HFF-Myc (cell line): ENCODE results near the gene RPUSD1.

Source experiments
- DNase-seq: peaks from one replicate; pipeline ENCODE4 v3.0.0-alpha.2; 2011; ENCODE audit warnings: low read depth; ENCODE audit errors: extremely low read depth
- H3K4me3 ChIP-seq: replicated peaks from 2 replicates; pipeline ENCODE4 v1.5.1; 2011; ENCODE audit warnings: low read depth, mild to moderate bottlenecking, control low read depth, low read length
- TF ChIP-seq, protein P1 (sequence below): IDR thresholded peaks from 2 replicates; pipeline ENCODE4 v1.5.1; 2012; ENCODE audit warnings: mild to moderate bottlenecking, low read depth, low read length, control low read depth; ENCODE audit errors: missing control alignments

The RPUSD1 gene

DNA sequence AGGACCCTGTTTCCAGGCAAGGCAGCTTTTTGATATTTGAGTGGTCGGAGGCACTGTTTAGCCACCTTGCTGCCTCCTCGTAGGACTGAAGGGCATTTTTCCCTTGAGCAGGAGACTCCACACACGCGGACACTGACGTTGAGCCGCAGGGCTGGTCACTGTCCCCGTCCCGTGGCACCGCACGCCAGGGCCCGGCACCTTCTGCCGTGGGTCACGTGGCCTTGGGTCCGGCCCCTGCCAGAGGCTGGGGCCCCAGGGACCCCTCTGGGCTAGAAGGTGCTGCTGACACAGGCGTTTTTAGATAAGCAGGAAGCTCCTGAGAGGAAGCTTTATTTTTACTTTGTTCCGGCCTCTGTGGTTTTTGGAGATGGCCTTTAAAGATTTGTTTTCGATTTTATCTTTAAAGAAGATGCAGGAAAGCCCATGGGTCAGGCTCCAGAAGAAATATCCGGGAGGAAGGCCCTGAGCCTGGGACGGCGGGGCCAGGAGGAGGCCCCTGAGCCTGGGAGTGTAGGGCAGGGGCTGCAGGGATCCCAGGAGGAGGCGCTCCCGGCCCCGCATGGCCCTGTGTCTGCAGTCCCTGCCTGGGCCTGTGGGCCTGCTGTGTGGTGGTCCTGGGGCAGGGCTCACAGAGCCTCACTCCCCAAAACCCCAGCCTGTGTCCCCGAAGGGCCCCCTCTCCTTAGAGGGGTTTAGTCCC lies 42.8 kb upstream of the RPUSD1 start:
- no peak overlapping the region for H3K4me3 ChIP-seq
- DNase-seq, result no peak
- TF ChIP-seq, protein P1, sequence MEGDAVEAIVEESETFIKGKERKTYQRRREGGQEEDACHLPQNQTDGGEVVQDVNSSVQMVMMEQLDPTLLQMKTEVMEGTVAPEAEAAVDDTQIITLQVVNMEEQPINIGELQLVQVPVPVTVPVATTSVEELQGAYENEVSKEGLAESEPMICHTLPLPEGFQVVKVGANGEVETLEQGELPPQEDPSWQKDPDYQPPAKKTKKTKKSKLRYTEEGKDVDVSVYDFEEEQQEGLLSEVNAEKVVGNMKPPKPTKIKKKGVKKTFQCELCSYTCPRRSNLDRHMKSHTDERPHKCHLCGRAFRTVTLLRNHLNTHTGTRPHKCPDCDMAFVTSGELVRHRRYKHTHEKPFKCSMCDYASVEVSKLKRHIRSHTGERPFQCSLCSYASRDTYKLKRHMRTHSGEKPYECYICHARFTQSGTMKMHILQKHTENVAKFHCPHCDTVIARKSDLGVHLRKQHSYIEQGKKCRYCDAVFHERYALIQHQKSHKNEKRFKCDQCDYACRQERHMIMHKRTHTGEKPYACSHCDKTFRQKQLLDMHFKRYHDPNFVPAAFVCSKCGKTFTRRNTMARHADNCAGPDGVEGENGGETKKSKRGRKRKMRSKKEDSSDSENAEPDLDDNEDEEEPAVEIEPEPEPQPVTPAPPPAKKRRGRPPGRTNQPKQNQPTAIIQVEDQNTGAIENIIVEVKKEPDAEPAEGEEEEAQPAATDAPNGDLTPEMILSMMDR, result no peak

DNA sequence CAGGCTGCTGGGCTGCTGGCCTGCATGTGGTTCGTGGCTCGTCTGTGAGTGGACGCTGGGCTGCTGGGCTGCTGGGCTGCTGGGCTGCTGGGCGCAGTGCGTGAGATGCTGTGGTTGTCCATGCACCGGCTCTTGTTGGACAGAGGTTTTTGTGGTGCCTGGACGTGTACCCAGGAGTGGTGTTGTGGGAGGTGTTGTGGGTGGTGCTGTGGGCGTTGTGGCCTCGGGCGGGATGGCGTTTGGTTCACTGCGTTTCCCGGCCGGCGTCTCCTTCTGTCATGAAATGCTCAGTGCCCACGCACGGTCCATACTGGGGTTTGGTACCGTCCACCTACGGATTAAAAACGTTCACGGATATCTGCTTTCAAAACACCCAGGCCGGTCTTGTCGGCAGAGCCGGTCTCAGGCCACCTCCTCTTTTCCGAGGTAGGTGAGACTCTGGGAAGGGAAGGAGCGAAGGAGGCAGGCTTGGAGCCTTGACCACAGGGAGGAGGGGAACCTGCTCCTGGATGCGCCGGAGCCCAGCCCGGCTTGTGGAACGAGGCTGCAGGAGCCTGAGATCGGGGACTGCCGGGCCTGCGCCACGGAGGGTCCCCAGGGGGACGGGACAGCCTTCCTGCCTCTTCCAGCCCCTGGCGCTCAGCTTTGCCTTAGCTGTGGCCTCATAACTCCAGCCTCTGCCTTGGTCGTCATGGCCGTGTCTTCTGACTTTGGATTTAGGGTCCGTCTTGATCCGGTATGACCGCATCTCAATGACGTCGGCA lies 42.1 kb upstream of the RPUSD1 start:
- no peak for DNase-seq
- H3K4me3 ChIP-seq, result no peak overlapping the region
- TF ChIP-seq, protein P1, result no peak

DNA sequence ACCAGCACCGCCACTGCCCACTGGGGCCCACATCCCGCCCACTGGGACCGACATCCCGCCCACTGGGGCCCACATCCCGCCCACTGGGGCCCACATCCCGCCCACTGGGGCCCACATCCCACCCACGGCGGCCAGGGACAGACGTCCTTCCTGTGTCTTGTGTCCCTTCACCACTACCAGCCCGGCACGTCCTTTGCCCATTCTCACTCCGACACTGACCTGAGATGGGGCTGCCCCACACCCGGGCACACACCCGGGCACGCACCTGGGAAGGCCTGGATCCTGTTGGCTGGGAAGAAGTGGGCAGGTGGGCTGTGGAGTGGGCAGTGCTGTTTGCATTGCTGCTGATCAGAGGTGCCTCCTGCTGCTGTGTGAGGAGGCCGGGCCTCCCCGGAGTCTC lies 40.7 kb upstream of the RPUSD1 start:
- DNase-seq, result no peak
- TF ChIP-seq, protein P1, result no peak
- no peak overlapping the region for H3K4me3 ChIP-seq

DNA sequence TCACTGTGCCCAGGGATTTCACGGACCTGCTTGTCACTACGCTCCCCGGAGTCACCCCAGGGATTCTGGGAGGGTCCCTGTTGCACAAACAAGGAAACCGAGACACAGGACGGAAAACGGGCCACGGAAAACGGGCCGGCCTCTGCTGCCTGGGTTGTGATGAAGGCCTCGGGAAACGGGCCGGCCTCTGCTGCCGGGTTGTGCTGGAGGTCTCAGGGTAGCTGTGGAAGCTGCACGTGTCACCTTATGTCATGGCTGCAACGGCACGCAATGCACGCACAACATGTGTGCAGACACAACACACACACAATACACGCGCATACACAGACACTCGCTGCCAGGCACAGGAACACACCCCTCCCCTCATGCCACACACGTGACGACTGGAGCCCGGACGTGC lies 39.3 kb upstream of the RPUSD1 start:
- no peak overlapping the region for H3K4me3 ChIP-seq
- DNase-seq, result no peak
- TF ChIP-seq, protein P1, result no peak

DNA sequence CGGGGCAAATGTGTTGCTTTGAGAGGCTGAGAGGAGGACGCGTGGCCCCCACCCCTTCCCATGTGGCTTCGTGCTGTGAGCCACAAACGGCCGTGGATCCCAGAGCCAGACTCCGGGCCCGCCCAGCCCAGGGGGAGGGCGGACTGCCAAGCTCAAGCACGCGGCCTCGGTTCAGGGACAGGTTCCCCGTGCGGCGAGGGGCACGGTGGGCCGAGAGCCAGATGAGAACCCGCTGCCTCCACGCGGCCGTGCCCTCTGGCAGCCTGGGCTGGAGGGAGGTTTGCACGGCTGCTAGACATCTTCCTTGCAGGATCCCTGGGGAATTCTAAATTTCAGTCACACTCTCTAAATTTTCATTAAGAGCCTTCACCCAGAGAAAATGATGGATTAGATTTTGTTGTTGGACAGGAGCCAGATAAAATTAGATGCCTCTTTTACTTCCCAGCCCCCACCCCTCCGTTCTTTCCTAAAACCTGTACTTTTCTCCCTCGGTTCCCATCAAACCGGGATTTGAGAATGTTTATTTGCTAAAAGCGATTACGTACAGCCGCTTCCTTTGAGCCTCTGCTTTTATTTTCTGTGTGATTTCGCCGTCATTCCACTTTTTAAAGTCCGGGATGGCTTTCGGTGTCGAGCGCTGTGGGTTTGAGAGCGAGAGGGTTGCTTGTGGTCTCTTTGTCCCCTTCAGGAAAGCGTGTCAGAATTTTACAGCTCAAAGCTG lies 37.3 kb upstream of the RPUSD1 start:
- no peak overlapping the region for H3K4me3 ChIP-seq

DNA sequence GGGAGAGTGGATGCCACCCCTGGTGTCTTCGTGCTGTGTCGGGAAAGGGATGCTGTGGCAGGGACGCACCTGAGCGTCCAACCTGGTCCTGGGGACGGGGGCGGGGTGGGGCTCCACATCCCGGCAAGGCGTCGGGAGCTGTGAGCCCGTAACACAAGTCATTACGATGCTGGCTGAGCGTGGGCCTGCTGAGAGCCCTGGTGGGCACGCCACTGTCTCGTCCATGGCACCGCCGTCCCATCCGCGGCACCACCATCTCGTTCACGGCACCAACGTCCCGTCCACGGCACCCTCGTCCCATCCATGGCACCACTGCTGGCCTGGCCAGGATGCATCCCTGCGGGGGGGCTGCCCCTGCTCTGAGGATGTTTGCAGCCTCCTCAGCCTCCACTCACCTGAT lies 36.4 kb upstream of the RPUSD1 start:
- TF ChIP-seq, protein P1, result no peak
- DNase-seq, result no peak
- H3K4me3 ChIP-seq, result no peak overlapping the region

More for the DNA sequence above, 37.3 kb upstream of the RPUSD1 start:
- DNase-seq, result no peak
- TF ChIP-seq, protein P1, result no peak
